HG03378 (cell line): ENCODE results near the gene IPO5.
"Not testable (repeated sequence)": the region's sequence is repeated elsewhere in the genome, so short reads cannot be mapped to it uniquely, and the experiment has no call there.

Source experiments
- ATAC-seq: cut with Tn5 transposase; IDR thresholded peaks from one replicate; pipeline ENCODE4 v1.9.1; 2021; ENCODE audit warnings: mild to moderate bottlenecking, moderate library complexity; ENCODE audit not compliant: unreplicated experiment

The IPO5 gene

DNA sequence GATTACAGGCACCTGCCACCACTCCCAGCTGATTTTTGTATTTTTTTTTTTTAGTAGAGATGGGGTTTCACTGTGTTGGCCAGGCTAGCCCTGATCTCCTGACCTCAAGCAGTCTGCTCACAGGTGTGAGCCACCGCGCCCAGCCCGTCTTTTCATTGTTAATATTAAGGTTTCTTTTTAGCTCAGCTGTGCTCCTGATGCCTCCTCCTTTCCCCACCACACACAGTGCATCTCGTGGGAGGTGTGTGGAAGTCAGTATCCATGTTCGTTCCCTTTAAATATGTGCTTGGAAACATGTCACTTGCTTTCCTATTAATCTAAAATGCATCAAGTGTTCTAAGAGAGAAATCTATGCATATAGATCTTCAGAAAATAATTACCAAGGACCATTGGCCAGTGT lies 53.5 kb downstream of the IPO5 start:
- ATAC-seq: no peak

GRCh38 chr13:98013241-98013640 lies 59.8 kb downstream of the IPO5 start:
- no peak for ATAC-seq

DNA sequence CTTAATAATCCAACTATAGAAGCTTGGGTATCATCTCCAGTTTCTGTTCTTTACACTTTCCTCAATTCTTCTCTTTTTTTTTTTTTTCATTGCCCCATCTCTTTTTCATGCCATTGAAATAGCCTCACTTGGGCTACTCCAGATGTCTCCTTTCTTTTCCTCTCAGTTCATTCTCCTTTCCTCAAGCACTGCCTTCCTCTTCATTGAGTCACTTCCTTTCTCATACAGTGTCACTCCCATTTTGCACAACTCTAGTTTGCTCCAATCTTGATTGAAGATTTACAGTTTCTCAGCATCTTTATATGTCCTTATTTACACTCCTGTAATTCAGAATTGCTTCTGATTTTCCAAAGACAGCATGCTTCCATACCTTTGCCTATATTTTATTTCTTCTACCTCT lies 61.3 kb downstream of the IPO5 start:
- ATAC-seq: no peak

DNA sequence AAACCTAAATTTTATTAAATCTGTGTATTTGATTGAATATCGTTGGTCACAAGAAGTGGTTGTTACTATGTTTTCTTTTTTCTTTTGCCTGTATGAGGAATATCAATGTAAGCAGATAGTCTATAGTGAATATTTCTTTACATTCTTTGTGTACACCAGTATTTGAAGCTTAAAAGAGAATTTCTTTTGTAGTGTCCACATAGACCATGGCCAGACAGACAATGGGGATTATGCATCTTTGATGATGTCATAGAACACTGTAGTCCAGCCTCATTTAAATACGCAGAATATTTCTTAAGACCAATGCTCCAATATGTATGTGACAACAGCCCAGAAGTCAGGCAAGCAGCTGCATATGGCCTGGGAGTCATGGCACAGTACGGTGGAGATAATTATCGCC lies 64.8 kb downstream of the IPO5 start:
- no peak for ATAC-seq

DNA sequence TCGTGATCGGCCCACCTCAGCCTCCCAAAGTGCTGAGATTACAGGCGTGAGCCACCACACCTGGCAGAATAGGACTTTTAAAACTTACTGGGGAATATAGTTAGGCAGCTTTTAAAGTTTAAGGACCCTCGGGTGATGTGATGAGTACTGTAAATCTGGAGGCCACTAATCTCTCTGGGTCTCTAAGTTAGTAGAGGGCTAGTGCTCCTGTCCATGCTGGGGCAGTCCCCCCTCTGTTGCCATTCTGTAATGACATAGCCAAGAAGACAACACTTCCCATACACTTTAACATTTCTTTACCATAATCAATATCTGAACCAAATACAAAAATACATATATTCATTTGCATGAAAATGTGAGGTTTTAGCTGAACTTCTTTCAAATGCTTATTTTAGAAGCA lies 65.7 kb downstream of the IPO5 start:
- no peak for ATAC-seq

- ATAC-seq: no peak
These were observed 66.8 kb downstream of the IPO5 start for GRCh38 chr13:98020271-98020670.

GRCh38 chr13:98022210-98022609 lies 68.7 kb downstream of the IPO5 start:
- ATAC-seq: no peak

GRCh38 chr13:98025480-98026025 lies 72.1 kb downstream of the IPO5 start:
- ATAC-seq: no peak

- ATAC-seq: no peak
These were observed 73.0 kb downstream of the IPO5 start for GRCh38 chr13:98026457-98026857.

DNA sequence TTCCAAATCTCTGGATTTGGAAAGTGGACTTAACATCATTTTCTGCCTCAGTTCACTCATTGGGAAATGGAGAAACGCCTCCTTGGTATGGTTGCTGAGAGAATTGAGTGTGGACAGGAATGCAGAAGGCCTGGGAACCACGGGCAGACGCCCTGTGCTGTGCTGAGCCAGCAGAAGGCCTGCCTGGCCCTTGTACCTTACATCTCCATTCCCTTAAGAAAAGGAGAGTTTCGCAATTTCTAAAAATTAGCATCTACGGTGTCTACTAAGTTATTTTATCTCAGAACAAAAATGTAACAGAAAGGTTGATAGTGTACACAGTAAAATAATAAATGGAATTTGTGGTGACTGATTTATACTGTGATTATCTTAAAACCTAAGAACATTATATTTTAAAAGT lies 78.7 kb downstream of the IPO5 start:
- no peak for ATAC-seq

GRCh38 chr13:98033277-98034247 lies 80.1 kb downstream of the IPO5 start:
- ATAC-seq: no peak

- ATAC-seq: no peak
These were observed 81.9 kb downstream of the IPO5 start for GRCh38 chr13:98035373-98035772.

GRCh38 chr13:98036564-98037302 lies 83.3 kb downstream of the IPO5 start:
- ATAC-seq: not testable (repeated sequence)

DNA sequence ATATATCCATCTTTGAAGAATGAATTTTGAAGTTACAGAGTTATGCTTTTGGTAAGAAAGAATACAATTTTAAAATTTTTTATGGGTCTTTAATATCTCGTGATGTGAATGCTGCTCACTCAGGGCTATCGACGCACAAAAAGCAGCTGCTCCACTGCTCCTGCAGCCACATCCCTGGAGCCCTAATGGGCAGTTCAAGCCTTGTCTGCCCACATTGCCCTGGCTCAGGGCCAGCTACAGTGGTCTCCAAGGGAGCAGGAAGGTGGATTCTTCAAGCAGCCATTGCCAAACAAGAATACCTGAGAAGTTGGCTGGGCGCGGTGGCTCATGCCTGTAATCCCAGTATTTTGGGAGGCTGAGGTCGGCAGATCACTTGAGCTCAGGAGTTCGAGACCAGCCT lies 85.8 kb downstream of the IPO5 start:
- no peak for ATAC-seq

DNA sequence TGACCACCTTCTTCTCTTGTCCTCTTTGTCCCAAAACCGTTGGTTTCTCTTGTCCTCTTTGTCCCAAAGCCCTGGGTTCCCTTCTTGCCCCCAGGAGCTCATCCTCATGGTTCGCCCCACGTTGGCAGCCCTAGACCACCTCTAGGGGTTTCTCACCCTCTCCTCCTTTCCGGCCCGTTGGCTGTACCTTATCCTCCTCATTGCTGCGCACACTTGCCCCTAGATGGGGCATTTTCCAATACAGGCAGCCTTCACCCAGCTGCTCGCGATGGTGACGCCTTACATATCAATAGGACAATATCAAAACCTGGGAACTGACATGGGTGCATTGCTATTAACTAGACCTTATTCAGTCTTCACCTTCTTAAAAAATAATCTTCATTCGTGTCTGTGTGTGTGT lies 86.5 kb downstream of the IPO5 start:
- ATAC-seq: no peak

DNA sequence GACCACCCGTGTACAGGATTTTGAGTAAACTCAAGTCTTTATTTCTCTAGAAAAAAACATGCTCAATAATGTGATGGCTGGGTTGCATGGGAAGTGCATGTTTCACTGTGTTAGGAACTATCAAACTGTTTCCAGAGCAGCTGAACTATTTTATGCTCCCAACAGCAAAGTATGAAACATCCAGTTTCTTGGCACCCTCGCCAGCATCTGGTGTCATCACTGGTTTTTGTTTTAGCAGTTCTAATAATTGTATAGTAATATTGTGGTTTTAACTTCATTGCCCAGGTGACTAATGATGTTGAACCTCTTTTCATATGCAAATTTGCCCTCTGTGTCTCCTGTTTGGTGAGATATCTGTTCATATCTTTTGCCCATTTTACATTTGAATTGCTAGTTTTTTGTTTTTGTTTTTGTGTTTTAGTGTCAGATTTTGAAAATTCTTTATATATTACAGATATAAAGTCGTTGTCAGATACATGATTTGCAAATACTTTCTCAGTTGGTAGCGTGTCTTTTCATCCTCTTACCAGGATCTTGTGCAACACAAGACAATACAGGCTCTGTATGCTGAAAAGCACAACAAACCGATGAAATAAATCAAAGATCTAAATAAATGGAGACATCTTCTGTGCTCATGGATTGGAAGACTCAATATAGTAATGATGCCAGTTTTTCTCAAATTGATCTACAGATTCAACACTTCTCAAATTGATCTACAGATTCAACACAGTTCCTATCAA lies 87.8 kb downstream of the IPO5 start:
- ATAC-seq: no peak

DNA sequence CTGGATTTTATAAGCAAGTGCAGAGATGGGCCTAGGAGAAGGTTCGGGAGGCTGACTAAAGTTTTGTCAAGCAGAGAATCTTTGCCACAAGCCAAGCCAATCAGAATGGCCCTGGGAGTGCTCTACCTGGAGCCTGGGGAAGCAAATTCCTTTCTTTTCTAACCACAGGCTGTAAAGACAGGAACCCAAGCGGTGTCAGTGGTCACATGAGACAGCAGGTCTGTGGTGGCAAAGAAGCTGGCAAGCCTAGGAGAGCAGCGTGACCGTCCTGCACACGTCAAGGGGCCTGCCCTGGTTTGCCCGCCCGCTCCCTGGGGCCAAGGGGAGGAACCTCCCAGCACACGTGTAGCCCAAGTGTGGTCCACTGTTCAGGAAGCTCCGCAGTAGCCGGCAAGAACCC lies 90.8 kb downstream of the IPO5 start:
- ATAC-seq: no peak

- not testable (repeated sequence) for ATAC-seq
These were observed 94.3 kb downstream of the IPO5 start for GRCh38 chr13:98047785-98048184.

- no peak for ATAC-seq
These were observed 94.8 kb downstream of the IPO5 start for GRCh38 chr13:98048265-98048664.

GRCh38 chr13:98050041-98050466 lies 96.6 kb downstream of the IPO5 start:
- no peak for ATAC-seq

- no peak for ATAC-seq
These were observed 98.9 kb downstream of the IPO5 start for GRCh38 chr13:98052412-98052811.
